DOHH2 (cell line): ENCODE measurements around the gene TRIM24.

Experiments used
- H3F3A ChIP-seq: fragments of 200-600 bp; sonication (generic), shearing (Covaris generic); 2 replicates; pipeline ENCODE4 v1.6.0; 2016; ENCODE audit warnings: antibody characterized with exemption, mild to moderate bottlenecking; ENCODE audit not compliant: control insufficient read depth, insufficient read depth
- H3K27ac ChIP-seq: fragments of 200-600 bp; sonication (generic); 2 replicates; pipeline ENCODE4 v1.5.1; 2014; ENCODE audit warnings: low read depth, mild to moderate bottlenecking, low read length, moderate library complexity
- H3K27me3 ChIP-seq: fragments of 200-600 bp; sonication (generic); 2 replicates; pipeline ENCODE4 v1.6.1; 2014; ENCODE audit warnings: mild to moderate bottlenecking, low read length, mixed read lengths; ENCODE audit not compliant: control insufficient read depth
- H3K36me3 ChIP-seq: fragments of 200-600 bp; sonication (generic); 2 replicates; pipeline ENCODE4 v1.6.1; 2014; ENCODE audit warnings: mild to moderate bottlenecking, low read length, moderate library complexity, mixed read lengths; ENCODE audit not compliant: control insufficient read depth
- H3K4me1 ChIP-seq: fragments of 200-600 bp; sonication (generic); 2 replicates; pipeline ENCODE4 v1.6.1; 2014; ENCODE audit warnings: mild to moderate bottlenecking, low read length, mixed read lengths; ENCODE audit not compliant: control insufficient read depth
- H3K4me2 ChIP-seq: fragments of 200-600 bp; sonication (generic); 2 replicates; pipeline ENCODE4 v1.6.0; 2014; ENCODE audit warnings: mild to moderate bottlenecking, low read length, moderate library complexity
- H3K4me3 ChIP-seq: fragments of 200-600 bp; sonication (generic); 2 replicates; pipeline ENCODE4 v1.5.1; 2014; ENCODE audit warnings: mild to moderate bottlenecking, low read length, mixed read lengths
- H3K79me2 ChIP-seq: fragments of 200-600 bp; sonication (generic); 2 replicates; pipeline ENCODE4 v1.6.1; 2014; ENCODE audit warnings: mild to moderate bottlenecking, low read length, mixed read lengths; ENCODE audit not compliant: control insufficient read depth
- H3K9me2 ChIP-seq: fragments of 200-600 bp; sonication (generic); replicated peaks from 2 replicates; pipeline ENCODE4 v1.6.1; 2014; ENCODE audit warnings: mild to moderate bottlenecking, low read length, mixed read lengths; ENCODE audit not compliant: control insufficient read depth
- H3K9me3 ChIP-seq: fragments of 200-600 bp; sonication (generic); 2 replicates; pipeline ENCODE4 v1.6.1; 2014; ENCODE audit warnings: antibody characterized with exemption, low read length, mixed read lengths; ENCODE audit not compliant: control insufficient read depth, insufficient read depth
- H4K20me1 ChIP-seq: fragments of 200-600 bp; sonication (generic); 2 replicates; pipeline ENCODE4 v1.6.0; 2014; ENCODE audit warnings: low read depth, mild to moderate bottlenecking, antibody characterized with exemption, low read length, moderate library complexity; ENCODE audit not compliant: control insufficient read depth, insufficient read depth
- EZH2phosphoT487 ChIP-seq: fragments of 200-600 bp; sonication (generic); IDR thresholded peaks from 2 replicates; pipeline ENCODE4 v1.6.1; 2017; ENCODE audit warnings: borderline replicate concordance, mild to moderate bottlenecking, antibody characterized with exemption, low read length, moderate library complexity, mixed read lengths
- TF ChIP-seq, protein P1 (sequence below): fragments of 200-600 bp; sonication (generic); IDR thresholded peaks from one replicate; pipeline ENCODE4 v1.5.1; 2014; ENCODE audit warnings: antibody characterized with exemption, mild to moderate bottlenecking, low read depth, low read length; ENCODE audit not compliant: poor library complexity, severe bottlenecking

Gene TRIM24

DNA sequence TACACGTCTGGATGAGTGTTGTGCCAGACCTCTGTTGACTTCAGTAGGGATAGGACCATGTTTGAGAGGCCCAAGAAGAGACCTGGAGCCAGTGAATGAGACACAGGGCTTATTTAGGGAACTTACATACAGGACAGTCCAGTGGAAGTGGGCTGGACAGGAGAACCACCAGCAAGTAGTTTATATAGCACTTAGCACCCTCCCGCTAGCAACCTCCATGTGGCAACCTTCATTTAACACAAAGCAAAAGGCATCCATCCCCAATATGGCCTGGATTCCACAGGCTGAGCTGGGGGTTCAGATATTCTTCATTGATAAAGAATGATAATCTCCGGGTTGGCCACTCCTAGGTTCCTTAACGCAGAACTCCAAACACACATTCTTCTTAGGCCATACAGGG, 93.7 kb downstream of the TRIM24 start:
- no peak overlapping the region for H3K27ac ChIP-seq
- H3K4me3 ChIP-seq, result no peak overlapping the region
- no peaks in the 10 kb centered on the region for H3K79me2 ChIP-seq
- no peaks in the 10 kb centered on the region for H3K9me2 ChIP-seq
- TF ChIP-seq, protein P1, sequence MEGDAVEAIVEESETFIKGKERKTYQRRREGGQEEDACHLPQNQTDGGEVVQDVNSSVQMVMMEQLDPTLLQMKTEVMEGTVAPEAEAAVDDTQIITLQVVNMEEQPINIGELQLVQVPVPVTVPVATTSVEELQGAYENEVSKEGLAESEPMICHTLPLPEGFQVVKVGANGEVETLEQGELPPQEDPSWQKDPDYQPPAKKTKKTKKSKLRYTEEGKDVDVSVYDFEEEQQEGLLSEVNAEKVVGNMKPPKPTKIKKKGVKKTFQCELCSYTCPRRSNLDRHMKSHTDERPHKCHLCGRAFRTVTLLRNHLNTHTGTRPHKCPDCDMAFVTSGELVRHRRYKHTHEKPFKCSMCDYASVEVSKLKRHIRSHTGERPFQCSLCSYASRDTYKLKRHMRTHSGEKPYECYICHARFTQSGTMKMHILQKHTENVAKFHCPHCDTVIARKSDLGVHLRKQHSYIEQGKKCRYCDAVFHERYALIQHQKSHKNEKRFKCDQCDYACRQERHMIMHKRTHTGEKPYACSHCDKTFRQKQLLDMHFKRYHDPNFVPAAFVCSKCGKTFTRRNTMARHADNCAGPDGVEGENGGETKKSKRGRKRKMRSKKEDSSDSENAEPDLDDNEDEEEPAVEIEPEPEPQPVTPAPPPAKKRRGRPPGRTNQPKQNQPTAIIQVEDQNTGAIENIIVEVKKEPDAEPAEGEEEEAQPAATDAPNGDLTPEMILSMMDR, result no peak
- TF ChIP-seq EZH2phosphoT487, result no peak
- peaks cover 30% of the 10 kb centered on the region for H3K9me3 ChIP-seq
- no peak overlapping the region for H3K4me2 ChIP-seq
- H3F3A ChIP-seq, result no peaks in the 10 kb centered on the region
- no peaks in the 10 kb centered on the region for H4K20me1 ChIP-seq
- H3K27me3 ChIP-seq, result no peaks in the 10 kb centered on the region
- no peaks in the 10 kb centered on the region for H3K4me1 ChIP-seq
- peaks cover 88% of the 10 kb centered on the region for H3K36me3 ChIP-seq

DNA sequence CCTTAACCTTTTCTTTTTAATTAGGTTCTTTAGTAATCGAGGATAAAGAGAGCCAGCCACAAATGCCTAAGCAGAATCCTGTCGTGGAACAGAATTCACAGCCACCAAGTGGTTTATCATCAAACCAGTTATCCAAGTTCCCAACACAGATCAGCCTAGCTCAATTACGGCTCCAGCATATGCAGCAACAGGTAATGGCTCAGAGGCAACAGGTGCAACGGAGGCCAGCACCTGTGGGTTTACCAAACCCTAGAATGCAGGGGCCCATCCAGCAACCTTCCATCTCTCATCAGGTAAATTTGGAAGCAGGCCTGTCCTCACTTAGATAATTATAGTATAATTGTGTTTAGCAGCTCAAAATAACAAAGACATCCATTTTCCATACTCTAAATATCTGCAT, 94.6 kb downstream of the TRIM24 start:
- Histone ChIP-seq H4K20me1 (no peaks in the 10 kb centered on the region), H3F3A (no peaks in the 10 kb centered on the region), H3K79me2 (no peaks in the 10 kb centered on the region), H3K9me2 (no peaks in the 10 kb centered on the region), H3K4me1 (no peaks in the 10 kb centered on the region), H3K27me3 (no peaks in the 10 kb centered on the region), H3K4me3 (no peak overlapping the region), H3K9me3 (peaks cover 33% of the 10 kb centered on the region), H3K4me2 (no peak overlapping the region), H3K27ac (no peak overlapping the region), H3K36me3 (peaks cover 89% of the 10 kb centered on the region)
- no peak for TF ChIP-seq EZH2phosphoT487
- TF ChIP-seq, protein P1, result no peak

DNA sequence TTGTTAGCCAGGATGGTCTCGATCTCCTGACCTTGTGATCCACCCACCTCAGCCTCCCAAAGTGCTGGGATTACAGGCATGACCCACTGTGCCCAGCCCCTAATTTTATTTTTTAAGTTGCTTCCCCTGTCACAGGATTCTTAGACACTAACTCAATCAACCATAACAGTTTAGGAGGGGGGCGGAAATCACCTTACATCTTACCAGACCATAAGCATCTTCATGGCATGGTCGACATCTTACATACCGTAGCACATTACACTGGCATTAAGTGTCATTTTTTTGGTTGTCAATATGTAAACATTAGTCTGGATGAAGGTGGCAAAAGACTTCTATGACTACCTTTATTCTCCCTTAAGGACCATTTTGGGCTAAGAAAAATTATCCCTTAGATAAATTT, 95.6 kb downstream of the TRIM24 start:
- Histone ChIP-seq H3K9me2 (no peaks in the 10 kb centered on the region), H3K36me3 (peaks cover 94% of the 10 kb centered on the region)

More for the DNA sequence above, 95.6 kb downstream of the TRIM24 start:
- no peak overlapping the region for H3K4me3 ChIP-seq
- no peak overlapping the region for H3K4me2 ChIP-seq
- no peak overlapping the region for H3K27ac ChIP-seq
- no peaks in the 10 kb centered on the region for H3K4me1 ChIP-seq
- H3K79me2 ChIP-seq, result no peaks in the 10 kb centered on the region
- H4K20me1 ChIP-seq, result no peaks in the 10 kb centered on the region
- H3K27me3 ChIP-seq, result no peaks in the 10 kb centered on the region
- no peaks in the 10 kb centered on the region for H3F3A ChIP-seq
- no peak for TF ChIP-seq EZH2phosphoT487
- TF ChIP-seq, protein P1, result no peak
- H3K9me3 ChIP-seq, result peaks cover 33% of the 10 kb centered on the region
